HCT116 (cell line): ENCODE measurements around the gene ZFP36L2.

Experiments used
- CBX3 ChIP-seq: IDR thresholded peaks from 2 replicates; pipeline ENCODE4 v1.6.1; 2012; ENCODE audit warnings: low read depth
- RAD21 ChIP-seq: IDR thresholded peaks from 2 replicates; pipeline ENCODE4 v1.6.1; 2012; ENCODE audit warnings: low read depth, mild to moderate bottlenecking
- TF ChIP-seq, protein P1 (sequence below), 3 experiments: fragments of 200-600 bp in 1 of 3; sonication (generic) in 1 of 3; IDR thresholded peaks in 2 of 3; conservative IDR thresholded peaks in 1 of 3; 2 replicates each; pipeline ENCODE4 v1.5.1; 2012 to 2017; ENCODE audit warnings: low read depth in 2 of 3, low read length in 2 of 3, antibody characterized with exemption in 1 of 3, borderline replicate concordance in 1 of 3, control low read depth in 1 of 3, mild to moderate bottlenecking in 1 of 3, mixed read lengths in 1 of 3, mixed run types in 1 of 3, moderate library complexity in 1 of 3; ENCODE audit not compliant: insufficient read depth in 1 of 3

DNA sequence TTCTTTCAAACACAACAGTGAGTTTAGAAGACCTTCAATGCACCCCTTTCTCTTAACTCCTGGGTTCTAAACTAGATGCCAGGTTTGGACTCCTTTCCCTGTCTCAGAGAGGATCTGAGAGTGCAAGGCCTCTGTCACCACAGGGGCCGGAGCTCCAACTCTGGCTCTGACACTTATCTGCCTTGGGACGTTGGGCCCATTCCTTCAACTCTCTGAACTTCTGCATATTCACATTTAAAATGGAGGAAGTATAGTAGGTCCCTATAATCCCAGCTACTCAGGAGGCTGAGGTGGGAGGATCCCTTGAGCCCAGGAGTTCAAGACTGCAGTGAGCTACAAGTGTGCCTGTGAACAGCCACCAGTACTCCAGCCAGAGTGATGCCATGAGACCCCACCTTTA lies 44.1 kb upstream of the ZFP36L2 start:
- TF ChIP-seq CBX3 (no peak), RAD21 (no peak)
- TF ChIP-seq, protein P1, sequence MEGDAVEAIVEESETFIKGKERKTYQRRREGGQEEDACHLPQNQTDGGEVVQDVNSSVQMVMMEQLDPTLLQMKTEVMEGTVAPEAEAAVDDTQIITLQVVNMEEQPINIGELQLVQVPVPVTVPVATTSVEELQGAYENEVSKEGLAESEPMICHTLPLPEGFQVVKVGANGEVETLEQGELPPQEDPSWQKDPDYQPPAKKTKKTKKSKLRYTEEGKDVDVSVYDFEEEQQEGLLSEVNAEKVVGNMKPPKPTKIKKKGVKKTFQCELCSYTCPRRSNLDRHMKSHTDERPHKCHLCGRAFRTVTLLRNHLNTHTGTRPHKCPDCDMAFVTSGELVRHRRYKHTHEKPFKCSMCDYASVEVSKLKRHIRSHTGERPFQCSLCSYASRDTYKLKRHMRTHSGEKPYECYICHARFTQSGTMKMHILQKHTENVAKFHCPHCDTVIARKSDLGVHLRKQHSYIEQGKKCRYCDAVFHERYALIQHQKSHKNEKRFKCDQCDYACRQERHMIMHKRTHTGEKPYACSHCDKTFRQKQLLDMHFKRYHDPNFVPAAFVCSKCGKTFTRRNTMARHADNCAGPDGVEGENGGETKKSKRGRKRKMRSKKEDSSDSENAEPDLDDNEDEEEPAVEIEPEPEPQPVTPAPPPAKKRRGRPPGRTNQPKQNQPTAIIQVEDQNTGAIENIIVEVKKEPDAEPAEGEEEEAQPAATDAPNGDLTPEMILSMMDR (IDR thresholded peaks at IDR 0.05 in 2 of 3, conservative IDR thresholded peaks at IDR 0.05 in 1 of 3; ENCODE audit: borderline replicate concordance in 1 of 3, insufficient read depth in 1 of 3, low read depth in 2 of 3, low read length in 2 of 3) = no peak
